Neural progenitor cell (in vitro differentiated cells): Measurements from ENCODE around the gene ZNF514. TPM values are rescaled to one million over a fixed set of nuclear protein-coding genes. Genes with fewer than 3 reads are reported as not detected.

ENCODE experiments used
- DNase-seq: peaks from one replicate; pipeline ENCODE4 v3.0.0-alpha.2; 2016; ENCODE audit warnings: low spot score
- H2AFZ ChIP-seq: fragments of 200-600 bp; sonication (generic); replicated peaks from 2 replicates; pipeline ENCODE4 v1.6.1; 2016; ENCODE audit warnings: antibody characterized with exemption
- H3F3A ChIP-seq: fragments of 200-600 bp; sonication (generic); 2 replicates; pipeline ENCODE4 v1.6.1; 2016; ENCODE audit warnings: antibody characterized with exemption, low read depth
- H3K27ac ChIP-seq: fragments of 200-600 bp; sonication (generic); 2 replicates; pipeline ENCODE4 v1.5.1; 2016; ENCODE audit warnings: mild to moderate bottlenecking
- H3K27me3 ChIP-seq: fragments of 200-600 bp; sonication (generic); 2 replicates; pipeline ENCODE4 v1.6.1; 2016; ENCODE audit warnings: mild to moderate bottlenecking, moderate library complexity
- H3K36me3 ChIP-seq: fragments of 200-600 bp; sonication (generic); 2 replicates; pipeline ENCODE4 v1.5.1; 2016
- H3K4me1 ChIP-seq: fragments of 200-600 bp; sonication (generic); 2 replicates; pipeline ENCODE4 v1.6.1; 2016; ENCODE audit warnings: mixed run types
- H3K4me2 ChIP-seq: fragments of 200-600 bp; sonication (generic); 2 replicates; pipeline ENCODE4 v1.6.1; 2016
- H3K4me3 ChIP-seq: fragments of 200-600 bp; sonication (generic); 2 replicates; pipeline ENCODE4 v1.5.1; 2016
- H3K79me2 ChIP-seq: fragments of 200-600 bp; sonication (generic); 2 replicates; pipeline ENCODE4 v1.6.1; 2016; ENCODE audit warnings: low read depth
- H3K9ac ChIP-seq: fragments of 200-600 bp; sonication (generic); 2 replicates; pipeline ENCODE4 v1.6.1; 2016
- H3K9me3 ChIP-seq: fragments of 200-600 bp; sonication (generic); 2 replicates; pipeline ENCODE4 v1.5.1; 2016; ENCODE audit warnings: low read depth
- H4K20me1 ChIP-seq: fragments of 200-600 bp; sonication (generic); 2 replicates; pipeline ENCODE4 v1.6.1; 2016; ENCODE audit warnings: low read depth
- H3K27ac Mint-ChIP-seq: 3 replicates; pipeline ENCODE4 v1.8.0; 2021; ENCODE audit warnings: mixed read lengths
- H3K27me3 Mint-ChIP-seq: 2 replicates; pipeline ENCODE4 v1.8.0; 2022; ENCODE audit warnings: low read depth, mild to moderate bottlenecking, inconsistent platforms, moderate library complexity, mixed read lengths; ENCODE audit not compliant: insufficient read depth
- H3K36me3 Mint-ChIP-seq: 3 replicates; pipeline ENCODE4 v1.8.0; 2021; ENCODE audit warnings: mixed read lengths
- H3K4me1 Mint-ChIP-seq: 3 replicates; pipeline ENCODE4 v1.8.0; 2021; ENCODE audit warnings: mixed read lengths
- H3K4me3 Mint-ChIP-seq: 3 replicates; pipeline ENCODE4 v1.8.0; 2021; ENCODE audit warnings: mild to moderate bottlenecking, moderate library complexity, mixed read lengths
- H3K9me3 Mint-ChIP-seq: 3 replicates; pipeline ENCODE4 v1.8.0; 2020; ENCODE audit warnings: mixed read lengths
- CTCF ChIP-seq: fragments of 200-600 bp; sonication (generic); IDR thresholded peaks from 2 replicates; pipeline ENCODE4 v1.5.1; 2017; ENCODE audit warnings: antibody characterized with exemption, mild to moderate bottlenecking
- EZH2 ChIP-seq: fragments of 200-600 bp; sonication (generic); IDR thresholded peaks from 2 replicates; pipeline ENCODE4 v1.6.1; 2017; ENCODE audit warnings: antibody characterized with exemption, mild to moderate bottlenecking, moderate library complexity
- EZH2phosphoT487 ChIP-seq: fragments of 200-600 bp; sonication (generic); IDR thresholded peaks from 2 replicates; pipeline ENCODE4 v1.6.1; 2017; ENCODE audit warnings: antibody characterized with exemption
- total RNA-seq: library from RNA; depleted of rRNA; stranded (reverse); fragments of >200 nt; gene quantifications from 2 replicates; pipeline ENCODE4 v1.2.3, GENCODE V29; 2015; ENCODE audit warnings: low replicate concordance

The ZNF514 gene
- total RNA-seq, 1 donor from 2014 or later = 24.0 TPM

DNA sequence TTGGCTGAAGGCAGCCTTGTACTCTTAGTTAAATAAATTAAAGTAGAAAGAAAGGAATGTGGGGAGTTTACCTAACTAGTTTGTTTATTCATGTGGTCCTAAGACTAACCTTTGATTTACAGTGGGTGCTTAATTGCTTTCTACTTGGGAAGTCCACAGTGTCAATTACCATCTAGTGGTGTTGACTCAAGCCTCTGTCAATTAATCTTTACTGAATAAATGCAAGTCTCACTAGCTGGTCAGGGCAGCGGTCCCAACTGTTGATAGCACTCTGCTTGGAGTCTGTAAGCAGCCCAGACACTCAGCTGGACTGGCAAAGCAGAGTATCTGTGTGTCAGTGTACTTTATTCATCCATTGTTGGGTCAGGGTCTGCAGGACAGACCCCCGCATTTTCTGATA, 15.8 kb downstream of the ZNF514 start:
- H3K4me3 Mint-ChIP-seq = no peak overlapping the region
- no peak overlapping the region for H3K4me3 ChIP-seq
- no peaks in the 10 kb centered on the region for H3F3A ChIP-seq
- peaks cover 8% of the 10 kb centered on the region for H3K36me3 ChIP-seq
- H3K4me1 ChIP-seq = no peaks in the 10 kb centered on the region
- H3K9me3 Mint-ChIP-seq = peaks cover 83% of the 10 kb centered on the region
- no peak overlapping the region for H3K27ac Mint-ChIP-seq
- H3K9me3 ChIP-seq = peaks cover 40% of the 10 kb centered on the region
- DNase-seq = no peak
- H4K20me1 ChIP-seq = no peaks in the 10 kb centered on the region
- no peak overlapping the region for H3K4me2 ChIP-seq
- H3K27ac ChIP-seq = no peak overlapping the region
- H3K4me1 Mint-ChIP-seq = no peaks in the 10 kb centered on the region
- H3K27me3 Mint-ChIP-seq = peaks cover 2% of the 10 kb centered on the region
- no peak overlapping the region for H2AFZ ChIP-seq
- peaks cover 62% of the 10 kb centered on the region for H3K36me3 Mint-ChIP-seq
- no peaks in the 10 kb centered on the region for H3K27me3 ChIP-seq
- H3K79me2 ChIP-seq = no peaks in the 10 kb centered on the region
- no peak overlapping the region for H3K9ac ChIP-seq
- no peak for TF ChIP-seq EZH2
- no peak for TF ChIP-seq EZH2phosphoT487
- no peak for TF ChIP-seq CTCF

- peaks cover 62% of the 10 kb centered on the region for H3K9me3 Mint-ChIP-seq
- Histone ChIP-seq H3F3A (no peaks in the 10 kb centered on the region), H3K4me2 (no peak overlapping the region), H3K27me3 (no peaks in the 10 kb centered on the region), H3K9ac (no peak overlapping the region), H3K4me3 (no peak overlapping the region), H3K9me3 (peaks cover 33% of the 10 kb centered on the region), H3K36me3 (no peaks in the 10 kb centered on the region), H3K4me1 (no peaks in the 10 kb centered on the region), H3K27ac (no peak overlapping the region), H2AFZ (no peak overlapping the region), H4K20me1 (no peaks in the 10 kb centered on the region), H3K79me2 (no peaks in the 10 kb centered on the region)
- no peaks in the 10 kb centered on the region for H3K4me1 Mint-ChIP-seq
- H3K4me3 Mint-ChIP-seq = no peak overlapping the region
- H3K27me3 Mint-ChIP-seq = no peaks in the 10 kb centered on the region
- peaks cover 26% of the 10 kb centered on the region for H3K36me3 Mint-ChIP-seq
- no peak overlapping the region for H3K27ac Mint-ChIP-seq
- no peak for DNase-seq
- TF ChIP-seq EZH2 (no peak), CTCF (no peak), EZH2phosphoT487 (no peak)
Measured at GRCh38 chr2:95138702-95139101, 20.9 kb downstream of the ZNF514 start.

DNA sequence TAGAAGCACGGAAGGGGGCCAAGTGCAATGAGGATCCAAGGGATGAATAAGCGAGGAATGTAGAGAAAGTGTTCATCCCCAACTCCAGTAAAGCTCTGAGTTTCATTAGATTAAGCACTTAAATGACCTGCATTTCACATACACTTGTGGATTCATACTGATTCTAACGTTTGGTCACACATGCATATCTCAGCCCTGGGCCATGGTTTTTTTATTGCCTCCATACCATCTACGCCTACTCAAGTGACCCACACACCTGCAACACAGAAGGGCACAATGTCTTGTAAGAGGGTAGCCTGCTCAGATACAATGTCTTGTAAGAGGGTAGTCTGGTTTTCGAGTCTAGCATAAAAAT, 37.5 kb downstream of the ZNF514 start:
- no peak for DNase-seq
- peak overlapping the region; percentile 99 for H3K4me3 Mint-ChIP-seq
- peak overlapping the region; percentile 92 for H3K27ac Mint-ChIP-seq
- no peaks in the 10 kb centered on the region for H3K4me1 ChIP-seq
- TF ChIP-seq EZH2 (no peak), EZH2phosphoT487 (no peak), CTCF (no peak)
- no peaks in the 10 kb centered on the region for H3K9me3 Mint-ChIP-seq
- peak overlapping the region; percentile 88 for H3K4me2 ChIP-seq
- peaks cover 10% of the 10 kb centered on the region for H3K27me3 Mint-ChIP-seq
- peak overlapping the region; percentile 99 for H2AFZ ChIP-seq
- H4K20me1 ChIP-seq = no peaks in the 10 kb centered on the region
- no peak overlapping the region for H3K27ac ChIP-seq
- no peaks in the 10 kb centered on the region for H3K36me3 ChIP-seq
- H3K4me3 ChIP-seq = peak overlapping the region; percentile 91
- H3K79me2 ChIP-seq = peaks cover 40% of the 10 kb centered on the region
- H3K4me1 Mint-ChIP-seq = peaks cover 18% of the 10 kb centered on the region
- peak overlapping the region; percentile 76 for H3K9ac ChIP-seq
- H3K27me3 ChIP-seq = no peaks in the 10 kb centered on the region
- no peaks in the 10 kb centered on the region for H3K9me3 ChIP-seq
- H3F3A ChIP-seq = no peaks in the 10 kb centered on the region
- peaks cover under 1% of the 10 kb centered on the region for H3K36me3 Mint-ChIP-seq
